ENCODE results near the gene AMFR.

GRCh38 chr16:56470666-56471065, 45.3 kb upstream of the AMFR start:
- TF ChIP-seq CTCF (IDR thresholded peaks at IDR 0.05; ENCODE audit: low read depth, low read length, missing input control), result no peak
- no peak for TF ChIP-seq TAF1 (conservative IDR thresholded peaks at IDR 0.05)
- no peak for TF ChIP-seq JUND (IDR thresholded peaks at IDR 0.05)
- no peak for TF ChIP-seq GABPA (IDR thresholded peaks at IDR 0.05 in 1 of 2, conservative IDR thresholded peaks at IDR 0.05 in 1 of 2)
- TF ChIP-seq ZBTB33 (IDR thresholded peaks at IDR 0.05), result no peak
- no peak for TF ChIP-seq MAX (IDR thresholded peaks at IDR 0.05)
- no peak for TF ChIP-seq EGR1 (IDR thresholded peaks at IDR 0.05; ENCODE audit: low read depth in 2 of 2)
- TF ChIP-seq YY1 (IDR thresholded peaks at IDR 0.05), result no peak
- TF ChIP-seq RAD21 (IDR thresholded peaks at IDR 0.05), result no peak
- no peak for TF ChIP-seq REST (IDR thresholded peaks at IDR 0.05)
- no peak for TF ChIP-seq ATF3 (IDR thresholded peaks at IDR 0.05)

Measured in liver (tissue), 3 donors.